Endothelial cell of umbilical vein (primary cell): Measurements from ENCODE around the gene BRINP2. TPM values are rescaled to one million over a fixed set of nuclear protein-coding genes. Genes with fewer than 3 reads are reported as not detected.

Source experiments
- BruUV-seq: library from RNA; stranded (reverse); fragments of 400-500 nt; replicated peaks from 2 replicates; lab custom pipeline; 2021; lab: Mats Ljungman, UMichigan
- CTCF ChIA-PET: fragments of 300-600, 350-600 bp; sonication (Branson Sonifier 250); formaldehyde crosslinking; loops from one replicate; lab custom pipeline; 2021; ENCODE audit warnings: antibody characterized with exemption, inconsistent platforms; lab: Charles Lee
- POLR2A ChIA-PET: fragments of 300-600, 350-600 bp; sonication (Branson Sonifier 250); formaldehyde crosslinking; loops from one replicate; lab custom pipeline; 2021; ENCODE audit warnings: antibody characterized with exemption, inconsistent platforms; lab: Charles Lee
- DNase-seq: peaks from one replicate; pipeline ENCODE4 v3.0.0-alpha.2; 2011; ENCODE audit warnings: low read depth, low spot score
- FAIRE-seq: peaks from 2 replicates; lab custom pipeline; 2011; peaks lifted over from hg19 to GRCh38; lab: Jason Lieb, UNC
- H2AFZ ChIP-seq: 2 replicates; pipeline ENCODE4 v1.6.0; 2012; ENCODE audit warnings: low read depth, low read length, control low read depth, inconsistent platforms
- H3K27ac ChIP-seq: 2 replicates; pipeline ENCODE4 v1.5.1; 2011; ENCODE audit warnings: low read depth, mild to moderate bottlenecking, control low read depth, low read length, moderate library complexity; ENCODE audit not compliant: insufficient read depth
- H3K27me3 ChIP-seq, 2 experiments: 2 replicates each; pipeline versions ENCODE4 v1.6.0 to v1.6.1; 2011; ENCODE audit warnings: low read length in 2 of 2, mixed read lengths in 1 of 2; ENCODE audit not compliant: control insufficient read depth in 2 of 2, insufficient read depth in 2 of 2
- H3K36me3 ChIP-seq, 2 experiments: 2 replicates in 1 of 2; 3 replicates in 1 of 2; pipeline ENCODE4 v1.5.1; 2011; ENCODE audit warnings: low read length in 2 of 2, mild to moderate bottlenecking in 1 of 2, moderate library complexity in 1 of 2; ENCODE audit not compliant: control insufficient read depth in 2 of 2, insufficient read depth in 2 of 2; ENCODE audit errors: extremely low read depth in 1 of 2
- H3K4me1 ChIP-seq: 3 replicates; pipeline ENCODE4 v1.5.1; 2011; ENCODE audit warnings: mild to moderate bottlenecking, low read length; ENCODE audit not compliant: control insufficient read depth, insufficient read depth; ENCODE audit errors: extremely low read depth
- H3K4me2 ChIP-seq: 2 replicates; pipeline ENCODE4 v1.6.1; 2011; ENCODE audit warnings: low read length, control low read depth, mixed read lengths; ENCODE audit not compliant: insufficient read depth
- H3K4me3 ChIP-seq, 3 experiments: fragments of 200-600 bp in 1 of 3; sonication (generic), shearing (Covaris generic) in 1 of 3; replicated peaks in 1 of 3; 2 replicates each; pipeline ENCODE4 v1.5.1; 2011 to 2016; ENCODE audit warnings: control low read depth in 3 of 3, low read length in 3 of 3, mild to moderate bottlenecking in 2 of 3, inconsistent platforms in 1 of 3, low read depth in 1 of 3, moderate library complexity in 1 of 3; ENCODE audit not compliant: insufficient read depth in 1 of 3
- H3K79me2 ChIP-seq: 2 replicates; pipeline ENCODE4 v1.6.0; 2012; ENCODE audit warnings: low read length, inconsistent platforms; ENCODE audit not compliant: control insufficient read depth, insufficient read depth
- H3K9ac ChIP-seq: replicated peaks from 2 replicates; pipeline ENCODE3; 2011; ENCODE audit warnings: low read length, control low read depth; ENCODE audit not compliant: insufficient read depth; ENCODE audit errors: extremely low read depth
- H3K9me1 ChIP-seq: replicated peaks from 3 replicates; pipeline ENCODE4 v1.6.0; 2011; ENCODE audit warnings: mild to moderate bottlenecking, low read length; ENCODE audit not compliant: control insufficient read depth, insufficient read depth; ENCODE audit errors: extremely low read depth
- H3K9me3 ChIP-seq: replicated peaks from 2 replicates; pipeline ENCODE4 v1.5.1; 2012; ENCODE audit warnings: low read length, inconsistent platforms; ENCODE audit not compliant: control insufficient read depth, insufficient read depth
- H4K20me1 ChIP-seq: replicated peaks from 2 replicates; pipeline ENCODE3; 2011; ENCODE audit warnings: mild to moderate bottlenecking, low read length; ENCODE audit not compliant: control insufficient read depth, insufficient read depth; ENCODE audit errors: extremely low read depth
- EZH2 ChIP-seq: IDR thresholded peaks from 2 replicates; pipeline ENCODE4 v1.6.1; 2012; ENCODE audit warnings: borderline replicate concordance, low read depth, mild to moderate bottlenecking, moderate library complexity, low read length, inconsistent platforms; ENCODE audit not compliant: severe bottlenecking
- FOS ChIP-seq: IDR thresholded peaks from 2 replicates; pipeline ENCODE4 v1.6.1; 2011; ENCODE audit warnings: mild to moderate bottlenecking, low read length, moderate library complexity, borderline replicate concordance; ENCODE audit not compliant: insufficient read depth
- GATA2 ChIP-seq: IDR thresholded peaks from 2 replicates; pipeline ENCODE4 v1.7.0; 2011; ENCODE audit warnings: low read depth, mild to moderate bottlenecking, moderate library complexity, mixed read lengths, low read length; ENCODE audit not compliant: insufficient read length, insufficient read depth
- JUN ChIP-seq: IDR thresholded peaks from 2 replicates; pipeline ENCODE4 v1.6.1; 2011; ENCODE audit warnings: borderline replicate concordance, low read depth; ENCODE audit not compliant: insufficient read length, insufficient read depth
- MYC ChIP-seq: IDR thresholded peaks from one replicate; pipeline ENCODE4 v1.6.1; 2011; ENCODE audit warnings: mild to moderate bottlenecking, low read depth, low read length
- POLR2A ChIP-seq: IDR thresholded peaks from 2 replicates; pipeline ENCODE4 v1.6.1; 2012; ENCODE audit warnings: low read depth, mild to moderate bottlenecking, control low read depth, low read length
- POLR2AphosphoS5 ChIP-seq: IDR thresholded peaks from 2 replicates; pipeline ENCODE4 v1.6.1; 2012; ENCODE audit warnings: low read depth, mild to moderate bottlenecking, control low read depth, low read length, moderate library complexity; ENCODE audit not compliant: insufficient read depth
- dilution Hi-C: fragments of 300-500 bp; cut with MboI; formaldehyde crosslinking; loops from one replicate; pipeline ENCODE4 v1.15.0; 2019; ENCODE audit warnings: low sequenced_read_pairs; ENCODE audit not compliant: extremely low pct_ligation_motif_present
- intact Hi-C: fragments of 100-400 bp; cut with micrococcal nuclease; formaldehyde crosslinking; loops from one replicate; pipeline ENCODE4 v1.10.0; 2022
- polyA plus RNA-seq, 4 experiments: library from polyadenylated mRNA; depleted of rRNA in 3 of 4; stranded (reverse) in 3 of 4; unstranded in 1 of 4; fragments of >200 nt; gene quantifications; 2 replicates each; pipeline versions ENCODE4 v1.2.1 to v1.2.3, GENCODE V29; 2011 to 2012; ENCODE audit warnings: missing spikeins in 1 of 4
- total RNA-seq: library from RNA; stranded (reverse); gene quantifications from 2 replicates; pipeline ENCODE4 v1.2.3, GENCODE V29; 2021
- TF ChIP-seq, protein P1 (sequence below): IDR thresholded peaks from 2 replicates; pipeline ENCODE4 v1.6.1; 2011; ENCODE audit not compliant: insufficient read depth, insufficient read length
- TF ChIP-seq, protein P2 (sequence below), 2 donors: IDR thresholded peaks; 1 replicate in 1 of 2; 2 replicates in 1 of 2; pipeline ENCODE4 v1.5.1; 2011; ENCODE audit warnings: low read length in 2 of 2, mild to moderate bottlenecking in 2 of 2, moderate library complexity in 2 of 2, control low read depth in 1 of 2, inconsistent platforms in 1 of 2, low read depth in 1 of 2; ENCODE audit not compliant: insufficient read depth in 1 of 2; ENCODE audit errors: extremely low read depth in 1 of 2

The BRINP2 gene
- total and polyA plus RNA-seq, 2 donors (not counting 3 experiments of a cell fraction or from before 2014, with no cell fraction given) = not detected

DNA sequence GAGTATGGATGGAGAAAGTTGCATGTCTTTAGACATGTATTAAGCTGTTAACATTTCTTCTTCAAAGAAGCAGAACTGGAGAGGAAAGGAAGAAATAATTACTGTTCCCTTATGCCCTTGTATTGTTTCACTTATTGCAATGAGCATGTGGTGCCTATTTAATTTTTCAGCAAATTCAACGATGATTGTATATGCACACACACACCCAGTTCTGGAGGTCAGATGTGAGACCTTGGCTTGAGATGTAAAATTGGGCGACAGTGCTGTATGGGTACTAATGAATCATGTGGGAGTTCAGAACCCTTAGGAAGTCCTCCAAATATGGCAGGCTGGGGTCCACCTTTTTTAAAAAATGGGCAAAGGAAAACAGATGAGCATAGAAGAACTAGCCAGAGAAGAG lies 27.5 kb downstream of the BRINP2 start:
- H3K9me3 ChIP-seq = no peaks in the 10 kb centered on the region
- no peaks in the 10 kb centered on the region for H3K36me3 ChIP-seq
- H3K9ac ChIP-seq = no peak overlapping the region
- no TSS peak for BruUV-seq
- CTCF ChIA-PET = no interaction called here
- intact Hi-C loops (no loop called here), dilution Hi-C loops (no loop called here)
- H3K27me3 ChIP-seq = no peaks in the 10 kb centered on the region
- H2AFZ ChIP-seq = no peak overlapping the region
- no peak overlapping the region for H3K4me3 ChIP-seq
- H3K27ac ChIP-seq = no peak overlapping the region
- no peak for TF ChIP-seq JUN
- no peak for TF ChIP-seq POLR2A
- TF ChIP-seq, protein P1, sequence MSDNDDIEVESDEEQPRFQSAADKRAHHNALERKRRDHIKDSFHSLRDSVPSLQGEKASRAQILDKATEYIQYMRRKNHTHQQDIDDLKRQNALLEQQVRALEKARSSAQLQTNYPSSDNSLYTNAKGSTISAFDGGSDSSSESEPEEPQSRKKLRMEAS = no peak
- no peak for TF ChIP-seq POLR2AphosphoS5
- TF ChIP-seq FOS = no peak
- TF ChIP-seq, protein P2, sequence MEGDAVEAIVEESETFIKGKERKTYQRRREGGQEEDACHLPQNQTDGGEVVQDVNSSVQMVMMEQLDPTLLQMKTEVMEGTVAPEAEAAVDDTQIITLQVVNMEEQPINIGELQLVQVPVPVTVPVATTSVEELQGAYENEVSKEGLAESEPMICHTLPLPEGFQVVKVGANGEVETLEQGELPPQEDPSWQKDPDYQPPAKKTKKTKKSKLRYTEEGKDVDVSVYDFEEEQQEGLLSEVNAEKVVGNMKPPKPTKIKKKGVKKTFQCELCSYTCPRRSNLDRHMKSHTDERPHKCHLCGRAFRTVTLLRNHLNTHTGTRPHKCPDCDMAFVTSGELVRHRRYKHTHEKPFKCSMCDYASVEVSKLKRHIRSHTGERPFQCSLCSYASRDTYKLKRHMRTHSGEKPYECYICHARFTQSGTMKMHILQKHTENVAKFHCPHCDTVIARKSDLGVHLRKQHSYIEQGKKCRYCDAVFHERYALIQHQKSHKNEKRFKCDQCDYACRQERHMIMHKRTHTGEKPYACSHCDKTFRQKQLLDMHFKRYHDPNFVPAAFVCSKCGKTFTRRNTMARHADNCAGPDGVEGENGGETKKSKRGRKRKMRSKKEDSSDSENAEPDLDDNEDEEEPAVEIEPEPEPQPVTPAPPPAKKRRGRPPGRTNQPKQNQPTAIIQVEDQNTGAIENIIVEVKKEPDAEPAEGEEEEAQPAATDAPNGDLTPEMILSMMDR (IDR thresholded peaks at IDR 0.05; ENCODE audit: extremely low read depth in 1 of 2, insufficient read depth in 1 of 2, low read depth in 1 of 2, low read length in 2 of 2) = no peak
- no peak for TF ChIP-seq MYC
- no peak for TF ChIP-seq GATA2
- TF ChIP-seq EZH2 = no peak
- H3K4me1 ChIP-seq = no peaks in the 10 kb centered on the region
- POLR2A ChIA-PET = no interaction called here
- FAIRE-seq = no peak
- H3K4me2 ChIP-seq = no peak overlapping the region
- no peak for DNase-seq
- H3K9me1 ChIP-seq = no peaks in the 10 kb centered on the region
- H3K79me2 ChIP-seq = no peaks in the 10 kb centered on the region
- H4K20me1 ChIP-seq = no peaks in the 10 kb centered on the region
